LNCAP (cell line): ENCODE measurements around the gene GTF2I.

Source experiments
- CTCF ChIP-seq: fragments of 450-650 bp; IDR thresholded peaks from 2 replicates; pipeline ENCODE4 v1.5.1; 2017; ENCODE audit warnings: mild to moderate bottlenecking

Gene GTF2I

GRCh38 chr7:74672343-74672915, 14.9 kb downstream of the GTF2I start:
- TF ChIP-seq CTCF = no peak

GRCh38 chr7:74674166-74674565, 16.6 kb downstream of the GTF2I start:
- no peak for TF ChIP-seq CTCF

GRCh38 chr7:74682829-74683228, 25.3 kb downstream of the GTF2I start:
- no peak for TF ChIP-seq CTCF

- TF ChIP-seq CTCF = no peak
Observed at GRCh38 chr7:74683799-74684198, 26.3 kb downstream of the GTF2I start.

- TF ChIP-seq CTCF = no peak
Observed at GRCh38 chr7:74684473-74684872, 27.0 kb downstream of the GTF2I start.

GRCh38 chr7:74684921-74685320, 27.4 kb downstream of the GTF2I start:
- TF ChIP-seq CTCF = no peak

- no peak for TF ChIP-seq CTCF
Observed at GRCh38 chr7:74690474-74690873, 33.0 kb downstream of the GTF2I start.

- no peak for TF ChIP-seq CTCF
Observed at GRCh38 chr7:74707238-74707637, 49.7 kb downstream of the GTF2I start.
